K562 (cell line): Measurements from ENCODE around the gene NAE1. TPM values are rescaled to one million over a fixed set of nuclear protein-coding genes. Genes with fewer than 3 reads are reported as not detected.

ENCODE experiments used
- ATAC-seq: fragments of 200-7000 bp; cut with Tn5 transposase; 3 replicates; pipeline ENCODE4 v1.9.1; 2020; ENCODE audit warnings: moderate library complexity
- BruUV-seq: library from RNA; stranded (reverse); fragments of 400-500 nt; replicated peaks from 2 replicates; lab custom pipeline; 2021; lab: Mats Ljungman, UMichigan
- CTCF ChIA-PET: fragments of 300-600 bp; formaldehyde crosslinking; extraction: SDS; loops from one replicate; lab custom pipeline; 2021; ENCODE audit warnings: low intra/inter-chr PET ratio; lab: Yijun Ruan, JAX
- POLR2A ChIA-PET: fragments of 300-600, 350-650 bp; sonication (Branson Sonifier 250); formaldehyde crosslinking; extraction: SDS; loops from one replicate; lab custom pipeline; 2021; ENCODE audit warnings: antibody characterized with exemption, inconsistent platforms; lab: Yijun Ruan, JAX
- DNase-seq, 4 experiments: peaks; one replicate each; pipeline versions ENCODE4 v3.0.0 to v3.0.0-alpha.2; 2011 to 2018; ENCODE audit warnings: low spot score in 3 of 4, mixed read lengths in 3 of 4; ENCODE audit errors: extremely low read depth in 1 of 4
- FAIRE-seq: peaks from 2 replicates; lab custom pipeline; 2011; peaks lifted over from hg19 to GRCh38; lab: Jason Lieb, UNC
- H2AFZ ChIP-seq: 2 replicates; pipeline ENCODE4 v1.6.0; 2011; ENCODE audit warnings: low read depth, low read length, control low read depth, inconsistent platforms
- H3K27ac ChIP-seq: fragments of 200-600 bp; 3 replicates; pipeline ENCODE4 v1.8.0; 2011; ENCODE audit warnings: low read depth, mild to moderate bottlenecking, control low read depth, inconsistent platforms, low read length, moderate library complexity, mixed read lengths; ENCODE audit errors: extremely low read depth
- H3K27me3 ChIP-seq, 2 experiments: fragments of 300-600 bp in 1 of 2; 2 replicates in 1 of 2; 3 replicates in 1 of 2; pipeline versions ENCODE4 v1.6.0 to v1.8.0; 2011; ENCODE audit warnings: inconsistent platforms in 2 of 2, low read length in 2 of 2, mild to moderate bottlenecking in 1 of 2, mixed read lengths in 1 of 2, moderate library complexity in 1 of 2; ENCODE audit not compliant: control insufficient read depth in 2 of 2, insufficient read depth in 2 of 2
- H3K36me3 ChIP-seq: fragments of 300-600 bp; 3 replicates; pipeline ENCODE4 v1.8.0; 2011; ENCODE audit warnings: mild to moderate bottlenecking, low read length, inconsistent platforms; ENCODE audit not compliant: control insufficient read depth, insufficient read depth
- H3K4me1 ChIP-seq, 2 experiments: fragments of 200-600 bp in 1 of 2; replicated peaks in 1 of 2; 2 replicates in 1 of 2; 3 replicates in 1 of 2; pipeline versions ENCODE4 v1.5.1 to v1.8.0; 2011; ENCODE audit warnings: inconsistent platforms in 2 of 2, low read length in 2 of 2, mild to moderate bottlenecking in 1 of 2, mixed read lengths in 1 of 2, moderate library complexity in 1 of 2; ENCODE audit not compliant: control insufficient read depth in 2 of 2, insufficient read depth in 2 of 2
- H3K4me2 ChIP-seq: 2 replicates; pipeline ENCODE4 v1.6.1; 2011; ENCODE audit warnings: low read length, control low read depth, inconsistent platforms, mixed read lengths; ENCODE audit not compliant: insufficient read depth
- H3K4me3 ChIP-seq: fragments of 200-600 bp; sonication (generic), shearing (Covaris generic); 2 replicates; pipeline ENCODE4 v1.5.1; 2016; ENCODE audit warnings: control low read depth, inconsistent platforms
- H3K79me2 ChIP-seq: fragments of 200-600 bp; 3 replicates; pipeline ENCODE4 v1.8.0; 2011; ENCODE audit warnings: low read length, inconsistent platforms; ENCODE audit not compliant: control insufficient read depth, insufficient read depth
- H3K9ac ChIP-seq, 2 experiments: 2 replicates each; pipeline versions ENCODE4 v1.6.0 to v1.6.1; 2011; ENCODE audit warnings: low read depth in 2 of 2, low read length in 2 of 2, control low read depth in 1 of 2, inconsistent platforms in 1 of 2, mild to moderate bottlenecking in 1 of 2, mixed read lengths in 1 of 2; ENCODE audit not compliant: insufficient read depth in 1 of 2
- H3K9me1 ChIP-seq: one replicate; pipeline ENCODE4 v1.6.0; 2011; ENCODE audit warnings: inconsistent platforms, mild to moderate bottlenecking, low read length, moderate library complexity; ENCODE audit not compliant: control insufficient read depth, insufficient read depth
- H3K9me3 ChIP-seq: replicated peaks from 2 replicates; pipeline ENCODE4 v1.5.1; 2011; ENCODE audit warnings: low read depth, low read length, inconsistent platforms; ENCODE audit not compliant: control insufficient read depth, insufficient read depth
- H4K20me1 ChIP-seq: replicated peaks from 2 replicates; pipeline ENCODE4 v1.6.1; 2011; ENCODE audit warnings: low read length, inconsistent platforms, mixed read lengths; ENCODE audit not compliant: control insufficient read depth, insufficient read depth
- GTF2A2 ChIP-seq: IDR thresholded peaks from 2 replicates; pipeline ENCODE4 v1.6.1; 2016; ENCODE audit warnings: mild to moderate bottlenecking, missing genetic modification characterization, missing compliant biosample characterization
- HNRNPL ChIP-seq: fragments of 200-400 bp; formaldehyde crosslinking; IDR thresholded peaks from 2 replicates; pipeline ENCODE4 v1.6.1; 2017; ENCODE audit warnings: low read depth, mild to moderate bottlenecking, low read length
- ILK ChIP-seq: fragments of 450-650 bp; IDR thresholded peaks from 2 replicates; pipeline ENCODE4 v1.6.1; 2016; ENCODE audit warnings: missing genetic modification characterization, low read depth, mild to moderate bottlenecking, missing compliant biosample characterization, moderate library complexity, borderline replicate concordance
- SPI1 ChIP-seq: IDR thresholded peaks from 2 replicates; pipeline ENCODE4 v1.6.1; 2011; ENCODE audit warnings: low read depth, low read length, control low read depth, borderline replicate concordance
- TCF7 ChIP-seq: sonication (generic); IDR thresholded peaks from 2 replicates; pipeline ENCODE4 v1.6.1; 2016; ENCODE audit warnings: antibody characterized with exemption, borderline replicate concordance
- TEAD1 ChIP-seq, 2 experiments: fragments of 450-650 bp in 1 of 2; sonication (generic) in 1 of 2; formaldehyde crosslinking; IDR thresholded peaks; 2 replicates each; pipeline versions ENCODE4 v1.4.0 to v1.8.0; 2020 to 2022; ENCODE audit warnings: mild to moderate bottlenecking in 2 of 2, missing genetic modification reagents in 1 of 2
- WGBS: fragments of 100-300 bp; shearing (Covaris generic); methylation state at CpG from one replicate; pipeline ENCODE4 v1.1.6; 2016; ENCODE audit warnings: low coverage, mixed read lengths; ENCODE audit not compliant: insufficient coverage; ENCODE audit errors: missing lambda C conversion rate; 5-methylcytosine and 5-hydroxymethylcytosine counted together
- in situ Hi-C: fragments of 300-500 bp; cut with MboI; formaldehyde crosslinking; loops from 4 replicates; pipeline ENCODE4 v1.15.0; 2018; ENCODE audit warnings: inconsistent platforms, mixed read lengths
- intact Hi-C: fragments of 100-400 bp; cut with micrococcal nuclease; formaldehyde crosslinking; loops from 2 replicates; pipeline ENCODE4 v1.14.2; 2022
- polyA plus RNA-seq, 8 experiments: library from polyadenylated mRNA; depleted of rRNA in 4 of 8; stranded (reverse) in 5 of 8; unstranded in 3 of 8; fragments of >200 nt; fragmentation: Nextera tagmentation in 2 of 8; fragmentation: Illumina TruSeq in 1 of 8; extraction: Ambion mirVana in 2 of 8; extraction: Trizol in 1 of 8; gene quantifications; 2 replicates each; pipeline versions ENCODE4 v1.2.1 to v1.2.3, GENCODE V29; 2011 to 2014; ENCODE audit warnings: inconsistent platforms in 1 of 8, missing spikeins in 1 of 8
- total RNA-seq, 7 experiments: library from RNA; depleted of rRNA in 6 of 7; stranded (reverse); fragments of >200 nt in 6 of 7; fragmentation: Illumina TruSeq in 2 of 7; extraction: Trizol in 2 of 7; gene quantifications; 2 replicates each; pipeline versions ENCODE4 v1.2.1 to v1.2.3, GENCODE V29; 2011 to 2021; ENCODE audit warnings: low replicate concordance in 1 of 7

The NAE1 gene
- total and polyA plus RNA-seq, 9 of the 15 experiments (the other 6 are each of a cell fraction or from before 2014, with no cell fraction given): 165 to 294 (median 230) TPM

GRCh38 chr16:66840883-66841282 is 10.1 kb upstream of the NAE1 start:
- peaks cover 0 to 17% of the 10 kb centered on the region in 2 experiments; a peak in 2 of 5 replicates for H3K4me1 ChIP-seq
- intact Hi-C loops: no loop called here
- no peak overlapping the region for H3K27ac ChIP-seq
- no peak overlapping the region for H3K9ac ChIP-seq
- no peaks in the 10 kb centered on the region for H3K9me1 ChIP-seq
- no peak overlapping the region for H2AFZ ChIP-seq
- POLR2A ChIA-PET: no interaction called here
- H3K27me3 ChIP-seq: peaks cover 16% of the 10 kb centered on the region in 2 experiments; a peak in 4 of 5 replicates
- FAIRE-seq (no peak), ATAC-seq (no peak), DNase-seq (no peak)
- H3K9me3 ChIP-seq: no peaks in the 10 kb centered on the region
- 0 out of 2 replicates have a peak, but pooled peaks cover 4% of the 10 kb centered on the region for H4K20me1 ChIP-seq
- no peak overlapping the region for H3K4me2 ChIP-seq
- no peaks in the 10 kb centered on the region for H3K36me3 ChIP-seq
- H3K79me2 ChIP-seq: no peaks in the 10 kb centered on the region
- CTCF ChIA-PET: no interaction called here
- no peak for TF ChIP-seq TCF7
- no peak for TF ChIP-seq GTF2A2 (tag)
- TF ChIP-seq HNRNPL: no peak
- TF ChIP-seq ILK (tag): no peak
- TF ChIP-seq TEAD1 (CRISPR knock-in tag; IDR thresholded peaks at IDR 0.05): no peak
- TF ChIP-seq SPI1: peak; percentile 30; the same call in 1 of the 2 replicates
- no TSS peak for BruUV-seq
- WGBS: 2% methylated on average over 3 of the region's 3 CpGs
- no peak overlapping the region for H3K4me3 ChIP-seq
- in situ Hi-C loops: no loop called here
